IPS DF 6.9 (cell line): ENCODE data around the gene CNTNAP2.

Experiments
- DNase-seq: peaks from one replicate; pipeline ENCODE4 v3.0.0-alpha.2; 2013; ENCODE audit warnings: low read depth, low spot score
- H3K27ac ChIP-seq: one replicate; pipeline ENCODE4 v1.5.1; 2013; ENCODE audit warnings: low read length, control low read depth
- H3K27me3 ChIP-seq: 2 replicates; pipeline ENCODE4 v1.6.1; 2013; ENCODE audit warnings: mild to moderate bottlenecking, low read length; ENCODE audit not compliant: control insufficient read depth, insufficient read depth
- H3K36me3 ChIP-seq: 2 replicates; pipeline ENCODE4 v1.6.1; 2013; ENCODE audit warnings: low read length; ENCODE audit not compliant: control insufficient read depth, insufficient read depth
- H3K4me1 ChIP-seq: 2 replicates; pipeline ENCODE4 v1.6.1; 2013; ENCODE audit warnings: low read length; ENCODE audit not compliant: control insufficient read depth, insufficient read depth
- H3K4me3 ChIP-seq: 2 replicates; pipeline ENCODE4 v1.5.1; 2013; ENCODE audit warnings: mild to moderate bottlenecking, low read length
- H3K9me3 ChIP-seq: 2 replicates; pipeline ENCODE4 v1.6.1; 2013; ENCODE audit warnings: low read length, inconsistent platforms; ENCODE audit not compliant: control insufficient read depth, insufficient read depth
- WGBS: extraction: QIAGEN DNeasy Blood & Tissue Kit; methylation state at CpG from one replicate; pipeline ENCODE4 v1.1.7; 2013; ENCODE audit warnings: mixed read lengths, missing lambda C conversion rate; ENCODE audit not compliant: insufficient read length, insufficient coverage; 5-methylcytosine and 5-hydroxymethylcytosine counted together

The CNTNAP2 gene

GRCh38 chr7:148105853-148106252, 1989.3 kb downstream of the CNTNAP2 start:
- Histone ChIP-seq H3K9me3 (no peaks in the 10 kb centered on the region), H3K4me3 (no peak overlapping the region), H3K36me3 (no peaks in the 10 kb centered on the region), H3K27ac (no peak overlapping the region), H3K4me1 (peaks cover 1% of the 10 kb centered on the region), H3K27me3 (no peaks in the 10 kb centered on the region)
- WGBS: no CpG with 5 or more reads among the region's 1 CpG
- no peak for DNase-seq

DNA sequence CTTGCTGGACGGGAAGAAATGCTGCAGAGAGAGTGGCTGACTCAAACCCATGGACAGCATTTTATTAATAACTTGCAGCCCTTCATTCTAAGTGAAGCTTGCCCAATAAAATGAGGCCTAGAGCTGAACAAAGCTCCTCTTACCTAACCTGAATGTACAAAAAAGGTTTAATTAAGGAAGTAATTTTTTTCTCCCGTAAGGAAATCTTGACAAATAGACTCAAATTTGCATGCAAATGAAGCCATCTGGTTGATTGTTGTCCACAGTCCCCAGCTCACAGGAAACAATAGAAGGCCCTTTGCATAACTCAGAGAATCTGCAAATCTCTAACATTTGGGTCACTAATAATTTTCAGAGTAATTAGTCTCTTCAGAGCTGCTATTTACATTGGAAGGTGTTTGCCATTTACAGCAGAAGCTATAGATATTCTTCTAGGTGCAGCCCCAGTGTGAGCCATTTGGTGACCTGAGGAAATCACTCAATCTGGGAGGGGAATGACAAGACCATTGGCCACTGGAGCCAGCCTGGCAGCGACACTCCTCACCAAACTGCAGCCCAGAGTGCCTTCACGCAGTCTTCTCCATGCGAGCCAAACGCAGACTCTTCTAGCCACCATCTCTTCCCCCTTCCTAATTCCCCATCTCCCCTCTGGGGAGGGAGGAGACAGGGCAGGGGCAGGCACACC, 1991.0 kb downstream of the CNTNAP2 start:
- no CpG with 5 or more reads among the region's 6 CpGs for WGBS
- Histone ChIP-seq H3K9me3 (no peaks in the 10 kb centered on the region), H3K27ac (no peak overlapping the region), H3K27me3 (no peaks in the 10 kb centered on the region), H3K4me3 (no peak overlapping the region), H3K36me3 (no peaks in the 10 kb centered on the region), H3K4me1 (peaks cover 1% of the 10 kb centered on the region)
- no peak for DNase-seq

GRCh38 chr7:148108381-148108780, 1991.8 kb downstream of the CNTNAP2 start:
- H3K27ac ChIP-seq: no peak overlapping the region
- H3K4me1 ChIP-seq: peaks cover 1% of the 10 kb centered on the region
- no CpG with 5 or more reads among the region's 4 CpGs for WGBS
- no peak overlapping the region for H3K4me3 ChIP-seq
- DNase-seq: no peak
- H3K9me3 ChIP-seq: no peaks in the 10 kb centered on the region
- no peaks in the 10 kb centered on the region for H3K36me3 ChIP-seq
- H3K27me3 ChIP-seq: no peaks in the 10 kb centered on the region

DNA sequence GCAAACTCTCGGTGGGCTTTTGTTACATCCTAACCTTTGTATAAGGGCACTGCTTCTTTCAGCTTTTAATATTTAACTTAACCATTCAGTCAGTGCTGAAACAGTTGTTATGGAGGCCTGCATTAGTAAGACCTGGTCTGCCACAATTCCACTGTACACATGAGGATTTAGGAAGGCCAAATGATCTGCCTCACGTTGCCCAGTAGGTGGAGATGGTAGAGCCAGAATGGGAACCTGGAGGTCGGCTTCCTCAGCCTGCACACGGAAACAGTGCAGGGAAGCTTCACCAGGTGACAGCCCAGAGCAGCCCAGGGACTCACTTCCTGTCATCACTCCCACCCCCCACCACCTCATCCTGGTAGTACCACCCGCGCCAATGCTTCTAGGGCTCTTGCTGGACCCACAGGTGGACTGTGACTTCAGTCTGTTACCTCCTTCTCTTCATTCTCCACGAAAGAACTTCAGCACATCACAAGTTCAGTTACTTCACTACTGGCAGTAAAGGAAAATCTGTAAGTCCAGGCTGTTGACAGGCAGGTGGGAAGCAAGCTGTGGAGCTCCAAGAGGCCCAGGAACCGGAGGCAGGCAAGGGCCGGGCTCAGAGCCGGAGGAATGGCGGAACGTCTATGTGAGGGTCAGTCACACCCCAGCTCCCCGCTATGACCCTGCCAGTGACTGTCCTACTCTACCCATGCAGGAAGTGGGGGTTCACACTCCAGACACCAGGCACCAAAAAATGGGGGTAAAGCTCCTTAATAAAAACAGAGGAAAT, 1993.7 kb downstream of the CNTNAP2 start:
- H3K9me3 ChIP-seq: no peaks in the 10 kb centered on the region
- no peak overlapping the region for H3K27ac ChIP-seq
- WGBS: no CpG with 5 or more reads among the region's 13 CpGs
- no peak for DNase-seq
- H3K4me3 ChIP-seq: no peak overlapping the region
- H3K36me3 ChIP-seq: no peaks in the 10 kb centered on the region
- H3K27me3 ChIP-seq: no peaks in the 10 kb centered on the region
- H3K4me1 ChIP-seq: peaks cover 1% of the 10 kb centered on the region

DNA sequence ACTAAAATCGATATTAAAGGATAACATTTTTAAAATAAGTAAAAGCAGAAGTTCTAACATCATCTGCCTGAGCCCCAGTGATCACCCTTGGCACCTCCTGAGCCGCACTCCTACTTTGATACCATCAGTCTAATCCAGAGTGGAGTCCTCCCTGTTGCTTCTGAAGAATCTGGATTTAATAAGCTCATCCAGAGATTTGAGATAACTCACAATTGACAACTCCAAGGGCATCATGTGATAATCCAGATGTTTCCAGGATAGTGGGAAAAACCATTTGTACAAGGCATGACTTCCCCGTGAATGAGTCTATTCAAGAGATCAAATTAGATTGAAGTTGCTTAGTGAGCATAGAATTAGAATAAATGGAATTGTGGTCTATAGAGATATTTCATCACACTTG, 1998.2 kb downstream of the CNTNAP2 start:
- no CpG with 5 or more reads among the region's 3 CpGs for WGBS
- DNase-seq: no peak
- no peaks in the 10 kb centered on the region for H3K4me1 ChIP-seq

GRCh38 chr7:148115308-148115707, 1998.7 kb downstream of the CNTNAP2 start:
- Histone ChIP-seq H3K36me3 (no peaks in the 10 kb centered on the region), H3K9me3 (no peaks in the 10 kb centered on the region), H3K27me3 (no peaks in the 10 kb centered on the region), H3K4me3 (no peak overlapping the region), H3K4me1 (no peaks in the 10 kb centered on the region), H3K27ac (no peak overlapping the region)
- no peak for DNase-seq
- no CpG with 5 or more reads among the region's 5 CpGs for WGBS

More for the DNA sequence above, 1998.2 kb downstream of the CNTNAP2 start:
- Histone ChIP-seq H3K27ac (no peak overlapping the region), H3K36me3 (no peaks in the 10 kb centered on the region), H3K9me3 (no peaks in the 10 kb centered on the region), H3K27me3 (no peaks in the 10 kb centered on the region), H3K4me3 (no peak overlapping the region)

- Histone ChIP-seq H3K4me3 (no peak overlapping the region), H3K27ac (no peak overlapping the region), H3K27me3 (no peaks in the 10 kb centered on the region), H3K9me3 (no peaks in the 10 kb centered on the region), H3K36me3 (no peaks in the 10 kb centered on the region), H3K4me1 (no peaks in the 10 kb centered on the region)
- WGBS: 100% methylated on average over 2 of the region's 5 CpGs
- DNase-seq: no peak
Observed at GRCh38 chr7:148116195-148116594, 1999.6 kb downstream of the CNTNAP2 start.

DNA sequence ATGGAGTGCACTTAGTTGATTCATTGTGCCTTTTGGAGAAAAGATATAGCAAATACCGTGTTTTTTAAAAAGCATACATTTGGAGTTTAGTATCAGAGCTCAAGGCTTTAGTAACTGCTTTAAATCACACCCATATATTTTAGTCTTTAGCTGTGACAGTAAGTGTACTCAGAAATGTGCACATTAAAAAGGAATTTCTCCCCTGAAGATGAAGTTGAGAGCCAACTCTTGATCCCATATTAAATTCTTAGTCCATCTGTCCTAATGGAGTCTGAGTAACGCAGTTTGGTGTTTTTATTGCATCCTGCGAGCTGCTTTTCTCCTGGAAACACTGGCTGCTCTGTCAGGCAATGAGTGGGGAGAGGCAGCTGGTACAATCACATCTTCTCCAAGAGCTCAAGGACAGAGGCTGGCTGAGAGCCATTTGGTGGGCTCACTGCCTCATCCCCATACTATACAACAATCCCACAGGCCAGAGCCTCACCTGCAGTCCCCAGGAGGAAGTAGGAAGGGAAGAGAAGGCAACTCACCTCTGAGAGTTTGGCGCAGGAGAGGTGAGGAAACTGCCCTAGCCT, 2000.3 kb downstream of the CNTNAP2 start:
- no peak for DNase-seq
- H3K9me3 ChIP-seq: no peaks in the 10 kb centered on the region
- no CpG with 5 or more reads among the region's 4 CpGs for WGBS

GRCh38 chr7:148118371-148118770, 2001.8 kb downstream of the CNTNAP2 start:
- no peaks in the 10 kb centered on the region for H3K4me1 ChIP-seq
- no peak for DNase-seq
- no CpG with 5 or more reads among the region's 5 CpGs for WGBS
- no peaks in the 10 kb centered on the region for H3K9me3 ChIP-seq
- no peaks in the 10 kb centered on the region for H3K36me3 ChIP-seq
- no peak overlapping the region for H3K4me3 ChIP-seq
- no peaks in the 10 kb centered on the region for H3K27me3 ChIP-seq
- no peak overlapping the region for H3K27ac ChIP-seq

More for the DNA sequence above, 2000.3 kb downstream of the CNTNAP2 start:
- no peaks in the 10 kb centered on the region for H3K4me1 ChIP-seq
- no peak overlapping the region for H3K4me3 ChIP-seq
- H3K27me3 ChIP-seq: no peaks in the 10 kb centered on the region
- H3K36me3 ChIP-seq: no peaks in the 10 kb centered on the region
- no peak overlapping the region for H3K27ac ChIP-seq

GRCh38 chr7:148121401-148121800, 2004.8 kb downstream of the CNTNAP2 start:
- Histone ChIP-seq H3K36me3 (no peaks in the 10 kb centered on the region), H3K4me3 (no peak overlapping the region), H3K27ac (no peak overlapping the region), H3K4me1 (no peaks in the 10 kb centered on the region), H3K9me3 (no peaks in the 10 kb centered on the region), H3K27me3 (no peaks in the 10 kb centered on the region)
- DNase-seq: no peak
- no CpG with 5 or more reads among the region's 4 CpGs for WGBS
